Cardiac fibroblast (primary cell): ENCODE results near the gene C19orf67.
"Not testable (repeated sequence)": the region's sequence is repeated elsewhere in the genome, so short reads cannot be mapped to it uniquely, and the experiment has no call there.

Experiments
- DNase-seq, 2 donors: peaks; one replicate each; pipeline versions ENCODE4 v3.0.0 to v3.0.0-alpha.2; 2010; ENCODE audit warnings: low read depth in 2 of 2
- H3K4me3 ChIP-seq, 2 donors: replicated peaks in 1 of 2; 1 replicate in 1 of 2; 2 replicates in 1 of 2; pipeline ENCODE4 v1.5.1; 2011; ENCODE audit warnings: low read depth in 2 of 2, low read length in 2 of 2, mild to moderate bottlenecking in 2 of 2, moderate library complexity in 1 of 2
- TF ChIP-seq, protein P1 (sequence below): IDR thresholded peaks from one replicate; pipeline ENCODE4 v1.5.1; 2011; ENCODE audit warnings: low read depth, mild to moderate bottlenecking, low read length, inconsistent platforms

The C19orf67 gene

DNA sequence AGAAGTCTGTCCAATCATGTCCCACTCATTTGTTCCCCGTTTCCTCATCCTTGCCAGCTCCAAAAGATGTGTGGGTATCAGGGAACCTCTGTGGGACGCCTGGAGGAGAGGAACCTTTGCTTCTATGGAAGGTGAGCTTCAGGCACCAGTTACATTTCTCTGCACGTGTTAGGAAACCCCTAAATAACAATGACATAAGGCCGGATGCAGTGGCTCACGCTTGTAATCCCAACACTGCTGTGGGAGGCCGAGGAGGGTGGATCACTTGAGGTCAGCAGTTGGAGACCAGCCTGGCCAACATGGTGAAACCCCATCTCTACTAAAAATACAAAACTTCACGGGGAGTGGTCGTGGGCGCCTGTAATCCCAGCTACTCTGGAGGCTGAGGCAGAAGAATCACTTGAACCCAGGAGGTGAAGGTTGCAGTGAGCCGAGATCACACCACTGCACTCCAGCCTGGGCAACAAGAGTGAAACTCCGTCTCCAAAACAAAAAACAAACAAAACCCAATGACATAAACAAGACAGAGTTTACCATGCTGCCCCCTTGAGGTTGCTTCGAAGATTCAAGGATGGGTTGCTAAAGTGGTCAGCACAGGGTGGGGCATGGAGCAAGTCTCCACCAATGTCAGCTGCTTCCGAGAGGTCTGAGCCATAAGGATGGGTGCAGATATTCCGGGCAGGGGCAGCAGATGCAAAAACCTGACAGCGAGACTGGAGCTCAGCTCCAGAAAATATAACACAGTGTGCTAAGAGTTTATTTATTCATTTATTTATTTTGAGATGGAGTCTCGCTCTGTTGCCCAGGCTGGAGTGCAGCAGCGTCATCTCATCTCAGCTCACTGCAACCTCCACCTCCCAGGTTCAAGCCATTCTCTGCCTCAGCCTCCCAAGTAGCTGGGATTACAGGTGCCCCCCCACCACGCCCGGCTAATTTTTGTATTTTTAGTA is 42.6 kb downstream of the C19orf67 start:
- H3K4me3 ChIP-seq = not testable (repeated sequence)
- TF ChIP-seq, protein P1, sequence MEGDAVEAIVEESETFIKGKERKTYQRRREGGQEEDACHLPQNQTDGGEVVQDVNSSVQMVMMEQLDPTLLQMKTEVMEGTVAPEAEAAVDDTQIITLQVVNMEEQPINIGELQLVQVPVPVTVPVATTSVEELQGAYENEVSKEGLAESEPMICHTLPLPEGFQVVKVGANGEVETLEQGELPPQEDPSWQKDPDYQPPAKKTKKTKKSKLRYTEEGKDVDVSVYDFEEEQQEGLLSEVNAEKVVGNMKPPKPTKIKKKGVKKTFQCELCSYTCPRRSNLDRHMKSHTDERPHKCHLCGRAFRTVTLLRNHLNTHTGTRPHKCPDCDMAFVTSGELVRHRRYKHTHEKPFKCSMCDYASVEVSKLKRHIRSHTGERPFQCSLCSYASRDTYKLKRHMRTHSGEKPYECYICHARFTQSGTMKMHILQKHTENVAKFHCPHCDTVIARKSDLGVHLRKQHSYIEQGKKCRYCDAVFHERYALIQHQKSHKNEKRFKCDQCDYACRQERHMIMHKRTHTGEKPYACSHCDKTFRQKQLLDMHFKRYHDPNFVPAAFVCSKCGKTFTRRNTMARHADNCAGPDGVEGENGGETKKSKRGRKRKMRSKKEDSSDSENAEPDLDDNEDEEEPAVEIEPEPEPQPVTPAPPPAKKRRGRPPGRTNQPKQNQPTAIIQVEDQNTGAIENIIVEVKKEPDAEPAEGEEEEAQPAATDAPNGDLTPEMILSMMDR = peak; percentile 61
- peak; percentile 87 to 89 for DNase-seq

DNA sequence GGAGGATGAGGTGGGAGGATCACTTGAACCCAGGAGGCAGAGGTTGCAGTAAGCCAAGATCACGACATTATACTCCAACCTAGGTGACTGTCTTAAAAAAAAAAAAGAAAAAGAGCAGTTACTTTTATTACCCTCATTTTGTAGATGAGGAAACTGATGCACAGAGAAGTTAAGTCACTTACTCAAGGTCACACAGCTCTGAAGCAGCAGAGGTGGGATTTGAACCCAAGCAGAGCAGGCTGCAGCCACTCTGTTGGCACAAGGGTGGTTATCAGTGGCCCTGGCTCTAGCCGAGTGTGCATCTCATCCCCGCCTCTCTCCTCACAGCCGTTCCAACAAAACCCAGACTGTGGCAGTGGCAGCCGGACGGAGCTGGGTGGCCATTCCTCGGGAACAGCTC is 46.4 kb downstream of the C19orf67 start:
- TF ChIP-seq, protein P1 = no peak

DNA sequence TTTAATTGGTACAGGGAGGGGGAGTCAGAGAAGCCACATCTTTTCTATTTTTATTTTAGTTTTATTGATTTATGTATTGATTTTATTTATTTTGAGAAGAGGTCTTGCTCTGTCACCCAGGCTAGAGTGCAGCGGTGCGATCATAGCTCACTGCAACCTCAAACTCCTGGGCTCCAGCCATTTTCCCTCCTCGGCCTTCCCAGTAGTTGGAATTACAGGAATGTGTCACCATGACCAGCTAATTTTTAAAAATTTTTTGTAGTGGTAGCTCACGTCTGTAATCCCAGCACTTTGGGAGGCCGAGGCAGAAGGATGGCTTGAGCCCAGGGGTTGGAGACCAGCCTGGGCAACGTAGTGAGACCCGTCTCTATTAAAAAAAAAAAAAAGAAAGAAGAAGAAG is 49.9 kb downstream of the C19orf67 start:
- TF ChIP-seq, protein P1 = no peak
- peak in 1 of 2 donors; percentile 24 for DNase-seq

More for the DNA sequence above, 46.4 kb downstream of the C19orf67 start:
- no peak for DNase-seq
- no peak overlapping the region for H3K4me3 ChIP-seq

DNA sequence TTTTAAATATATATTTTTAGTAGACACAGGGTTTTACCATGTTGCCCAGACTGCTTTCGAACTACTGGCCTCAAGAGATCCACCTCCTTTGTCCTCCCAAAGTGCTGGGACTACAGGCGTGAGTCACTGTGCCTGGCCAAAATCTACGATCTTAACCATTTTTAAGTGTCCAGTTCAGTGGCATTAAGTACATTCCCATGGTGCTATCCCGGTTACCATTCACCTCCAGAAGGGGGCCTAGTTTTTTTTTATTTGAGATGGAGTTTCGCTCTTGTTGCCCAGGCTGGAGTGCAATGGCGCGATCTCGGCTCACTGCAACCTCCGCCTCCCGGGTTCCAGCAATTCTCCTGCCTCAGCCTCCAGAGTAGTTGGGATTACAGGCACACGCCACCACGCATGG is 50.4 kb downstream of the C19orf67 start:
- not testable (repeated sequence) for DNase-seq, H3K4me3 ChIP-seq

More for the DNA sequence above, 49.9 kb downstream of the C19orf67 start:
- no peak overlapping the region for H3K4me3 ChIP-seq

DNA sequence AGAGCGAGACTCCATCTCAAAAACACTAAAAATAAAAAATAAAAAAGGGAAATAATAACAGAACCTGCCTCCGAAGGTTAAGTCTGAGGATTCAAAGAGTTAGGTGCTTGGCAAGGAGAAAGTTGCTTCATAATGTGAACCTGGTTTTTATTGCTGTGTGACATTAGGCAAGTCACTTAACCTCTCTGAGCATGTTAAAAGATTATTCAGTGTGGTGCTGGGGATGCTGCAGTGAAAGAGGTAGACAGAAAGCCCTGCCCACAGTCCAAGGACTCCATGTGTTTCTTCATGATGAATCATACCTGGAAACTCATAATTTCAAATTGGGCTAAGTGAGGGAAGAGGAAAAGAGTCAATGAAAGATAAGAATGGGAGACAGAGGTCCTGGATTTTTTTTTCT is 51.6 kb downstream of the C19orf67 start:
- DNase-seq = no peak
- TF ChIP-seq, protein P1 = no peak
- no peak overlapping the region for H3K4me3 ChIP-seq

DNA sequence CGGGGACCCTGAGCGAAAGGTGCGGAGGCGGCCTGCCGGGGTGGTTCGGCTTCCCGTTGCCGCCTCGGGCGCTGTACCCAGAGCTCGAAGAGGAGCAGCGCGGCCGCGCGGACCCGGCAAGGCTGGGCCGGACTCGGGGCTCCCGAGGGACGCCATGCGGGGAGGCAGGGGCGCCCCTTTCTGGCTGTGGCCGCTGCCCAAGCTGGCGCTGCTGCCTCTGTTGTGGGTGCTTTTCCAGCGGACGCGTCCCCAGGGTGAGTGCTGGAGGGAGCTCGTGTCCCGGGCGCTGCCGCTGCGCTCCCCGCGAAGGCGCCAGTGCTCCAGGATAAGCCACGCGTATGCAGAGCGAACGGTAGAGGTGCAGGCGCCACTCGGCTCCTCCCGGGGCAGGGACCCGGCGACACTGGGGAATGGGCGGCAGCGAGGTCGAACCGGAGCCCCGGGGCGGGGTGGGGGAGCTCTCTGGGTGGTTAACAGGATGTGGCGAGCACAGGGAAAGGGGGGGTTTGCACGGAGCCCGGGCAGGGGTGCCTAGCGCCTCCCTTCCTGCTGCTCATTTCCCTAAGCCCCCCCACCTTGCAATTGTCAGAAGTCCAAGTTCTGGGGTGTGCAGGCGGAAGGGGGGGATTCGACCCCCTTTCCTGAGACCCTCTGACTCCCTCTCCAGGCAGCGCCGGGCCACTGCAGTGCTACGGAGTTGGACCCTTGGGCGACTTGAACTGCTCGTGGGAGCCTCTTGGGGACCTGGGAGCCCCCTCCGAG is 53.7 kb downstream of the C19orf67 start, which contains the start of gene IL27RA:
TSS of gene IL27RA (plus strand) at position 44 of the 762 bp plus-strand sequence. CDS start at position 155, 111 bp downstream.
- peak; percentile 43 to 50 for DNase-seq
- TF ChIP-seq, protein P1 = peak; percentile 82
- peak within 1 kb of the TSS; percentile 66 to 69 for H3K4me3 ChIP-seq
